GM18526 (cell line): Measurements from ENCODE around the gene OR2V2.

Experiments used
- POLR2A ChIP-seq: IDR thresholded peaks from 3 replicates; pipeline ENCODE4 v1.6.1; 2011; ENCODE audit not compliant: insufficient read length; ENCODE audit errors: extremely low read depth

Gene OR2V2

GRCh38 chr5:181197326-181197951 is 50.1 kb downstream of the OR2V2 start:
- TF ChIP-seq POLR2A: no peak

- TF ChIP-seq POLR2A: no peak
Measured at GRCh38 chr5:181198106-181198685, 50.8 kb downstream of the OR2V2 start.

DNA sequence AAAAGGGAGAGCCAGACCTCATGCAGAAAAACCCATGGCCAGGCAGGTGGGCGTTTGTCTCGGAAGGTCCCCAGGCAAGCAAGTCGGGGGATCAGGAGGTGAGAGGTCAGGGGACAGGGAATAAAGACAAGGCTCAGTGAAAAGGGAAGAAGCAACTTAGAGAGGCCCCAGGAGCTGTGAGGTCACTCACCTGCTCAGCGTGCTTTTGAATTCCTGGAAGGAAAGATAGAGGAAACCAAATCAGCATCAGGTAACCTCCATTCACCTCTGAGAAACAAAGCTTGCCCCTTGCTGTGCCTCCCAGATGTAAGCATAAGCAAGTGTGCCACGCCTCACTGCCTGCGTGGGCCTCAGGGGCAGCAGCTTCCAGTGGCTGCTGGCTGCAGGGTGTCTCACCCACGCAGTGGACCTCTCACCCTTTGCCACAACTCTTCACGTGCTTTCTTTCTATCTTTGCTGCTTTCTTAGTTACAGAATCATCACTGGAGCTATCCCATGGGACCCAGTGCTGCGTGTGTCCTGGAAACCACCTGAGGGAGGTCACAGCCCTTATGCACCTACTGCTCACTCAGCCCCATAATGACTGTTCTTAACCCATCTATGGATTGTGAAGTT is 51.6 kb downstream of the OR2V2 start:
- no peak for TF ChIP-seq POLR2A

DNA sequence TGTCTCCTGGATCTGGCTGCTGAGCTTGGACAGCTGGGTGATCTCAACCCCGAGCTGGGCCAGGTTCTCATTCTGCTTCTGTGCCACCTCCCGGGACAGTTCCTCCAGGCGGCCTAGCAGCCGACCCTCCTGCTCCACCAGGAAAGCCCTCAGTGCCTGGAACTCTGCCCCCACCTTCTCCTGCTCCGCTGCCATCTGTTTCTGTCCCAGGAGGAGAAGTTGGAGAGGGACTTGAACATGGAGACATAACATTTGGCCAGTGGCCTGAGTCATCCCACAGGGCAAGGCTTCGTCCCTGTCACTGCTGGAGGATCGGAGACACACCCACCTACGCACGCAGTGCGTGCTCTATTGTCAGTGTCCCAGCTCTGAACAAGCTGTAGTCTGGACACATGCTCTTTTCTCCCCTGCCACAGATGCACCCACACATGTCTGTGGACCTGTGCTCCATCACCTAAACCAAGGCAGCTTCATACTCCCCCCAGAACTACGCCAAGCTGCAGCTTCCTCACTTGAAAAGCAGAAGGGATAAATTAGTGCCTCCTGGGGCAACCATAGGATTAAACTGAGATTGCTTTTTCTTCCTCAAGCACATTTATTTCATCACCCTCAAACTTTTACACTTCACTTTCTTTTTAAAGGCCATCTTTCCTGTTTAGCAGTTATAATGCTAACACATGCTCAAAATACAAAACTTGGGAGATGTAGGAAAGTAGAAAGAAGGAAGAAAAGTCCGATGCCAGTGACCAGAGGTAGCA is 52.7 kb downstream of the OR2V2 start:
- TF ChIP-seq POLR2A: no peak

DNA sequence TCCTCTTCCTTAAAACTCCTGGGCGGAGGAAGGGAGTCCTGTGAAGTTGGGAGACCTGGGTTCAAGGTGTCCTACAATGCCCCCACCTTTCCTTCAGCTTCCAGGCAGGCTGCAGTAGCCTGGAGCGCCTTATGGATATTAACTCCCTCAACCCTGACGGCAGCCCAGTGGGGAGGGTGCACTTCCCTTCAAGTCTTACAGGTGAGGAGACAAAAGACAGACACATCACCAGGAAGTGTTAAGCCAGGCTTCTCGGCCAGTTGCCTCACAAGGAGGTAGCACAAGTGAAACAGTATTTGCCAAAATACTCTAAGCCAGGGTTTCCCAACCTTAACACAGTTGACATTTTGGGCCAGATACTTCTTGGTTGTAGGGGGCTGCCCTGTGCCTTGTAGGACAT is 53.4 kb downstream of the OR2V2 start:
- no peak for TF ChIP-seq POLR2A

DNA sequence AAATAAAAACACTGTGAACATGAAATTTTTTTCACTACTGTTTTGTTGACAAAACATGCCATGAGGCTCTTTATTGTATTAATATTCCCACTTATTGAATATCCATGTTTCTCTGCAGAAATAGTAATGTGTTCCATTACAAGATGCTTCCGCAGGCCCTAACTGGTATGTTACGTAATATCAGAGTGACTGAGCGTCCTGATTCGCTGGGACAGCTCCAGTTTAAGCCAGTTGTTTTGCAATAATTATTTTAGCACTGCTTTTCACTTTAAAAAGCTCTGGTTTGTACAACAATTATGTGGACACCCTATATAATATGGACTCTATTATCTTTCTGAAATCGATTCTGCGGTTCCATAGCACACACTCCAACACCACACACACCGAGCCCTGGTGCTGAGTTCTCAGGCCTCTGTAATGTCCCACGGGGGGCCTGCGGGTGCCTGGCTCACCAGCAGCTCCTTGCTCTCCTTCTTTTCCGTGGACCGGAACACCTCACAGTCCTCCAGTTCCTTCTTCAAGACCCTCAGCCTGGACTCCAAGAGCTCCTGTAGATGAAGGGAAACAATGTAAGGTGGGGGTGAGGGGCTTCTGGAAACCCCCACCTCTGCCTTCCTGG is 55.8 kb downstream of the OR2V2 start:
- no peak for TF ChIP-seq POLR2A

DNA sequence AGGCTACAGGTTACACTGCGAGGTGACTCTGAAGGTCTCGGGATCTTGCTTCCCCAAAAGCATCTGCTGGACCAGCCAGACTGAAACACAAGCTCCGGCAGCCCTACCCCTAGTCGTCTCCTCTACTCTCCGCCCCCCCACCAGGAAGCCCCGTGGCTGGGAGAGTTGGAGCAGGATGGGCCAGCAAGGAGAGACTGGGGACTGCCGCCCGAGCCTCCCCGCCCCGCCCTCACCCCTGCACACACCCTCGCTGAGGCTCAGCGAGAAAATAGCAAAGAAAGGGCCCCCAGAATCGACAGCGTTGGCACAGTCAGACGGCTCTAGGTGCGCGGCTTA is 56.4 kb downstream of the OR2V2 start:
- no peak for TF ChIP-seq POLR2A

DNA sequence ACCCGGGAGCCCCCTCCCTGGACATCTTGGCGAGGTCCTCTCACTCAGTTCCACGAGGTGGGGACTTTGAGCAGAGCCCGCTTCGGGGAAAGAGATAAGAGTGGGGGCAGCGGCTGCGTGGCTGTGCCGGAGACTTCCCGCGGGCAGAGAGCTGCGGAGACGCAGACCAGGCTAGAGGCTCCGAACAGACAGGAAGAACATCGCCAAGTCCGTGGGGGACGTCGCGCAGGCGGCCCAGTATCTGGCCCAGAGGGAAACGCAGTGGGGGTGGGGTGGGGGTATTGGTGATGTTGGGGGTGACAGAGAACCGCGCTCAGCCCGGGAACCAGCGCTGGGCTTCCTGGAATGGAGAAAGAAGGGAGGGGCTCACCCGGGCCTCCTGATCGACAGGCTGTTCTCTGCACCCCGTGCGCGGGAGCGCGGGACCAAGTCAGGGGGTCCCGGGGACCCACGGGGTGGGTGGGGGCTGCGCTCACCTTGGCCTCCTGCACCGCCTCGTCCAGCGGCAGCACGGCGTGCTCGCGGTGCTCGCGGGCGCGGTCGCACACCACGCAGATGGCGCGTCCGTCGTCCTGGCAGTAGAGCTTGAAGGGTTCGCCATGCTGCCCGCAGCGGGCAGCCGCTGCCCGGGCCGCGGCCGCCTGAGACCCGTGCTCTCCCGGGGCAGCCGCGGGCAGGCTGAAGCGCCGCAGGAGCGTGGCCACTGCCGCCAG is 56.9 kb downstream of the OR2V2 start:
- no peak for TF ChIP-seq POLR2A

- TF ChIP-seq POLR2A: no peak
Measured at GRCh38 chr5:181204826-181205760, 57.7 kb downstream of the OR2V2 start, which contains the start of gene TRIM7. Gene TRIM7, minus strand, starts transcription at chr5:181205196. Its CDS starts 86 bp downstream, at chr5:181205110.

DNA sequence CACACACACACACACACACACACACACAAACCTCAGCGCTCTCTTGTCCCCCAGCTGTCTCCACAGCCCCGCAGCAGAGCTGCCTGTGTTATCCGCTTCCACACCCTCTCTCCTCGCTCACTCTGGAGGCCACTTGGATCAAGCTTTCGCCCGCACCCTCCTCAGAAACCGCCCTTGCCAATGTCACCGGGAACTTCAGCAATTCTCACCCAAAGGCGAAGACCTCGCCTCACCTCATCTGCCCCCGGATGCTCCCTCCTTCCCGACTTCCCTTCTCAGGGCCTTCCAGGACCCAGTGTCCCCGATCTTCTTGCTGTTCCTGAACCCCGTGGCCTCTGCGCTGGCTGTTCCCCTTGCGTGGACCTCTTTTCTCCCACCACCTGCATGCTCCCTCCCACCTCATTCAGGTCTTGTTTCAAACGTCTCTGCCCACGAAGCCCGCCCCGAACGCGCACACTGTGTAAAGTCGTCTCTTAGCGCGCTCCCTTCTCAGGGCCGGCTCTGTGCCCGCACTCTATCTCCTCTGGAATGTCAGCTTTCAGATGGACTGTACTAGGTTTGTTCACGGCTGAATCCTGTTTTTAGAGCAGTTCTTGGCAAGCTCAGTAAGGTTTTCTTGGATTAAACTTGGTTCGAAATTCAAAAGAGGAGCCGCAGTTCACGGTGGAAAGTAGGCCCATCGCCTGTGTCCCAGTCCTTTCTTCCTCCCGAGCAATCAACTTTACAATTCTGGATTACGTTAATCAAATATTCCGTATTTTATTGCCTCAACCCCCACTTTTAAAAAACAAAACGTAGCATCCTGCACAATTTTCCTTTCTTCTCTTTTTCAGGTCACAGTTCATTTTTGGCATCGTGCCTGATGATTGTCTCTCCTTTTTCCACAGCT is 58.6 kb downstream of the OR2V2 start:
- no peak for TF ChIP-seq POLR2A

GRCh38 chr5:181207214-181207959 is 60.0 kb downstream of the OR2V2 start:
- TF ChIP-seq POLR2A: no peak

DNA sequence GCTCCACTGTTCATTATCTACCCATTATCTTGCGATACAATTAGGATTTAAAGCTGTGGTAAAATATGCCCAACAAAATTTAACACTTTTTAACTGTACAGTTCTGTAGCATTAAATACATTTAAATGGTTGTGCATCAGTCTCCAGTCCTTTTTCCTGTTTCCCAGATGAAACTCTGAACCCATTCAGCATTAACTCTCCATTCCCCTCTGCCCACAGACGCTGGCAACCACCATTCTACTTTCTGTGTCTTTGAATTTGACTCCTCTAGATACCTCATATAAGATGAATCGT is 60.5 kb downstream of the OR2V2 start:
- no peak for TF ChIP-seq POLR2A
